Neural cell (in vitro differentiated cells): Measurements from ENCODE around the gene TUBA8.

ENCODE experiments used
- CTCF ChIP-seq: fragments of 450-650 bp; IDR thresholded peaks from 2 replicates; pipeline ENCODE4 v1.5.1; 2014; ENCODE audit warnings: antibody characterized with exemption, mild to moderate bottlenecking, moderate library complexity; ENCODE audit not compliant: poor library complexity, severe bottlenecking
- EP300 ChIP-seq: fragments of 450-650 bp; conservative IDR thresholded peaks from 2 replicates; pipeline ENCODE4 v1.6.1; 2014; ENCODE audit warnings: antibody characterized with exemption, mild to moderate bottlenecking, moderate library complexity; ENCODE audit not compliant: poor library complexity, severe bottlenecking
- EZH2 ChIP-seq: fragments of 200-600, 300-800 bp; shearing (Covaris generic), sonication (generic); IDR thresholded peaks from 2 replicates; pipeline ENCODE4 v1.6.1; 2014; ENCODE audit warnings: antibody characterized with exemption, low read length, borderline replicate concordance, mild to moderate bottlenecking; ENCODE audit not compliant: insufficient read depth, poor library complexity, severe bottlenecking
- MXI1 ChIP-seq: fragments of 450-650 bp; conservative IDR thresholded peaks from 2 replicates; pipeline ENCODE4 v1.6.1; 2014; ENCODE audit warnings: antibody characterized with exemption, mild to moderate bottlenecking; ENCODE audit not compliant: poor library complexity, severe bottlenecking
- POLR2AphosphoS5 ChIP-seq: IDR thresholded peaks from 2 replicates; pipeline ENCODE4 v1.6.1; 2012
- REST ChIP-seq: IDR thresholded peaks from 2 replicates; pipeline ENCODE4 v1.6.1; 2012; ENCODE audit warnings: borderline replicate concordance
- SMC3 ChIP-seq: fragments of 450-650 bp; conservative IDR thresholded peaks from 2 replicates; pipeline ENCODE4 v1.6.1; 2014; ENCODE audit warnings: antibody characterized with exemption, mild to moderate bottlenecking, moderate library complexity; ENCODE audit not compliant: poor library complexity
- TAF1 ChIP-seq: IDR thresholded peaks from 2 replicates; pipeline ENCODE4 v1.6.1; 2012; ENCODE audit warnings: low read depth

GRCh38 chr22:18081416-18081815 is 29.2 kb upstream of the TUBA8 start:
- TF ChIP-seq SMC3 (no peak), POLR2AphosphoS5 (no peak), CTCF (no peak), TAF1 (no peak), EP300 (no peak), REST (no peak), EZH2 (no peak), MXI1 (no peak)
